HEK293 (cell line): ENCODE measurements around the gene GRIK4.

Source experiments
- CTCF ChIA-PET: fragments of 350-600 bp; formaldehyde crosslinking; extraction: SDS; loops from one replicate; lab custom pipeline; 2021; ENCODE audit warnings: antibody characterized with exemption; lab: Yijun Ruan, JAX
- POLR2A ChIA-PET: fragments of 300-600 bp; formaldehyde crosslinking; extraction: SDS; loops from one replicate; lab custom pipeline; 2020; ENCODE audit warnings: antibody characterized with exemption, inconsistent platforms; lab: Yijun Ruan, JAX
- H3K27ac ChIP-seq: fragments of 200-500 bp; sonication (Bioruptor generic); 2 replicates; pipeline ENCODE4 v1.5.1; 2014; ENCODE audit warnings: low read depth, low read length, control low read depth, inconsistent platforms; ENCODE audit errors: extremely low read depth
- H3K36me3 ChIP-seq, 2 experiments: fragments of 200-500 bp in 1 of 2; sonication (Bioruptor generic) in 1 of 2; 1 replicate in 1 of 2; 2 replicates in 1 of 2; pipeline ENCODE4 v1.5.1; 2014 to 2017; ENCODE audit warnings: inconsistent platforms in 2 of 2, low read length in 2 of 2; ENCODE audit not compliant: control insufficient read depth in 2 of 2, insufficient read depth in 1 of 2
- H3K4me1 ChIP-seq: fragments of 200-500 bp; sonication (Bioruptor generic); 2 replicates; pipeline ENCODE4 v1.5.1; 2014; ENCODE audit warnings: mild to moderate bottlenecking, low read length, inconsistent platforms; ENCODE audit not compliant: control insufficient read depth, insufficient read depth
- H3K4me3 ChIP-seq: 2 replicates; pipeline ENCODE4 v1.5.1; 2011; ENCODE audit warnings: low read depth, mild to moderate bottlenecking, control low read depth, low read length, moderate library complexity
- H3K9me3 ChIP-seq: fragments of 200-500 bp; sonication (Bioruptor generic); 2 replicates; pipeline ENCODE4 v1.5.1; 2014; ENCODE audit warnings: low read depth, low read length, inconsistent platforms; ENCODE audit not compliant: control insufficient read depth, insufficient read depth
- EGR2 ChIP-seq: fragments of 450-650 bp; formaldehyde crosslinking; IDR thresholded peaks from 2 replicates; pipeline ENCODE4 v1.5.1; 2016; ENCODE audit warnings: low read depth, missing biosample characterization, missing genetic modification characterization
- GLI4 ChIP-seq: fragments of 450-650 bp; formaldehyde crosslinking; IDR thresholded peaks from 2 replicates; pipeline ENCODE4 v1.5.1; 2016; ENCODE audit warnings: missing biosample characterization, missing genetic modification characterization
- GLIS2 ChIP-seq: fragments of 450-650 bp; formaldehyde crosslinking; IDR thresholded peaks from 2 replicates; pipeline ENCODE4 v1.5.1; 2016; ENCODE audit warnings: missing biosample characterization, missing genetic modification characterization
- HIC1 ChIP-seq: fragments of 450-650 bp; formaldehyde crosslinking; IDR thresholded peaks from 2 replicates; pipeline ENCODE4 v1.5.1; 2016; ENCODE audit warnings: missing biosample characterization, missing genetic modification characterization
- KLF16 ChIP-seq: fragments of 450-650 bp; formaldehyde crosslinking; IDR thresholded peaks from 2 replicates; pipeline ENCODE4 v1.5.1; 2017; ENCODE audit warnings: missing biosample characterization, missing genetic modification characterization
- OSR2 ChIP-seq: fragments of 450-650 bp; formaldehyde crosslinking; IDR thresholded peaks from 2 replicates; pipeline ENCODE4 v1.5.1; 2016; ENCODE audit warnings: missing biosample characterization, missing genetic modification characterization
- PBX3 ChIP-seq: sonication (generic); formaldehyde crosslinking; IDR thresholded peaks from 2 replicates; pipeline ENCODE4 v1.8.1; 2022; ENCODE audit warnings: mild to moderate bottlenecking, moderate library complexity, missing genetic modification reagents
- SCRT2 ChIP-seq: fragments of 450-650 bp; formaldehyde crosslinking; IDR thresholded peaks from 2 replicates; pipeline ENCODE4 v1.5.1; 2016; ENCODE audit warnings: missing biosample characterization, missing genetic modification characterization
- TSHZ1 ChIP-seq: fragments of 450-650 bp; formaldehyde crosslinking; IDR thresholded peaks from 2 replicates; pipeline ENCODE4 v1.5.1; 2016; ENCODE audit warnings: missing biosample characterization, missing genetic modification characterization, borderline replicate concordance
- ZNF140 ChIP-seq: fragments of 450-650 bp; formaldehyde crosslinking; IDR thresholded peaks from 2 replicates; pipeline ENCODE4 v1.5.1; 2016; ENCODE audit warnings: missing biosample characterization, missing genetic modification characterization
- ZNF174 ChIP-seq: fragments of 450-650 bp; formaldehyde crosslinking; IDR thresholded peaks from 2 replicates; pipeline ENCODE4 v1.5.0; 2017; ENCODE audit warnings: missing biosample characterization, mild to moderate bottlenecking, missing genetic modification characterization
- ZNF184 ChIP-seq: fragments of 450-650 bp; IDR thresholded peaks from 2 replicates; pipeline ENCODE4 v1.5.1; 2018; ENCODE audit warnings: missing biosample characterization, mild to moderate bottlenecking, missing genetic modification characterization
- ZNF223 ChIP-seq: fragments of 450-650 bp; formaldehyde crosslinking; IDR thresholded peaks from 2 replicates; pipeline ENCODE4 v1.5.1; 2016; ENCODE audit warnings: missing biosample characterization, missing genetic modification characterization
- ZNF24 ChIP-seq: fragments of 450-650 bp; formaldehyde crosslinking; IDR thresholded peaks from 2 replicates; pipeline ENCODE4 v1.5.1; 2016; ENCODE audit warnings: missing biosample characterization, missing genetic modification characterization
- ZNF426 ChIP-seq: fragments of 450-650 bp; formaldehyde crosslinking; IDR thresholded peaks from 2 replicates; pipeline ENCODE4 v1.5.1; 2017; ENCODE audit warnings: missing biosample characterization, missing genetic modification characterization, mild to moderate bottlenecking, inconsistent platforms, moderate library complexity
- ZNF518A ChIP-seq: fragments of 450-650 bp; formaldehyde crosslinking; conservative IDR thresholded peaks from 2 replicates; pipeline ENCODE4 v1.5.1; 2016; ENCODE audit warnings: low read depth, missing biosample characterization, missing genetic modification characterization
- ZNF658 ChIP-seq: fragments of 450-650 bp; formaldehyde crosslinking; IDR thresholded peaks from 2 replicates; pipeline ENCODE4; 2016; ENCODE audit warnings: missing biosample characterization, missing genetic modification characterization
- ZNF768 ChIP-seq: fragments of 450-650 bp; formaldehyde crosslinking; IDR thresholded peaks from 2 replicates; pipeline ENCODE4 v1.5.1; 2018; ENCODE audit warnings: missing biosample characterization, mild to moderate bottlenecking, missing genetic modification characterization
- ZNF785 ChIP-seq: fragments of 450-650 bp; formaldehyde crosslinking; IDR thresholded peaks from 2 replicates; pipeline ENCODE4 v1.5.1; 2016; ENCODE audit warnings: missing biosample characterization, missing genetic modification characterization
- ZNF843 ChIP-seq: fragments of 450-650 bp; formaldehyde crosslinking; IDR thresholded peaks from 2 replicates; pipeline ENCODE4 v1.5.1; 2016; ENCODE audit warnings: missing biosample characterization, missing genetic modification characterization
- ZXDB ChIP-seq: fragments of 450-650 bp; formaldehyde crosslinking; IDR thresholded peaks from 2 replicates; pipeline ENCODE4 v1.5.1; 2016; ENCODE audit warnings: missing biosample characterization, missing genetic modification characterization

The GRIK4 gene

GRCh38 chr11:120795185-120795584, 283.6 kb downstream of the GRIK4 start:
- ChIA-PET CTCF (no interaction called here), POLR2A (no interaction called here)
- no peak overlapping the region for H3K27ac ChIP-seq
- TF ChIP-seq ZNF843 (tag by site-specific recombination) (no peak), HIC1 (tag by site-specific recombination) (no peak), ZNF174 (no peak), ZNF140 (no peak), GLI4 (tag by site-specific recombination) (no peak), ZNF785 (no peak), PBX3 (no peak), GLIS2 (tag by site-specific recombination) (no peak), ZNF768 (no peak), TSHZ1 (tag by site-specific recombination) (no peak), ZXDB (tag by site-specific recombination) (no peak), ZNF184 (no peak), ZNF426 (tag by site-specific recombination) (no peak), KLF16 (tag by site-specific recombination) (no peak), EGR2 (tag by site-specific recombination) (no peak)
- H3K9me3 ChIP-seq: no peaks in the 10 kb centered on the region
- H3K4me1 ChIP-seq: no peaks in the 10 kb centered on the region
- H3K4me3 ChIP-seq: no peak overlapping the region
- no peaks in the 10 kb centered on the region for H3K36me3 ChIP-seq

GRCh38 chr11:120797143-120797542, 285.6 kb downstream of the GRIK4 start:
- POLR2A ChIA-PET: no interaction called here
- Histone ChIP-seq H3K36me3 (no peaks in the 10 kb centered on the region), H3K4me1 (no peaks in the 10 kb centered on the region), H3K9me3 (no peaks in the 10 kb centered on the region), H3K27ac (no peak overlapping the region), H3K4me3 (no peak overlapping the region)
- CTCF ChIA-PET: interaction anchor here (0.9 kb wide), 1 partner anchor 133 kb away, joined by 3 read pairs; no protein-coding TSS in a partner anchor
- TF ChIP-seq ZNF658 (no peak), SCRT2 (tag by site-specific recombination) (peak; percentile 16; the same call in 1 of the 2 replicates), ZNF518A (tag by site-specific recombination) (no peak), ZNF768 (no peak), ZNF24 (no peak), ZNF223 (tag by site-specific recombination) (no peak), OSR2 (tag by site-specific recombination) (no peak)
